22Rv1 (cell line): ENCODE measurements around the gene QKI.

ENCODE experiments used
- CTCF ChIP-seq: fragments of 450-650 bp; IDR thresholded peaks from 2 replicates; pipeline ENCODE4 v1.5.1; 2017; ENCODE audit warnings: mild to moderate bottlenecking
- ZFX ChIP-seq: fragments of 450-650 bp; IDR thresholded peaks from 2 replicates; pipeline ENCODE4 v1.6.1; 2017; ENCODE audit warnings: antibody characterized with exemption, borderline replicate concordance

DNA sequence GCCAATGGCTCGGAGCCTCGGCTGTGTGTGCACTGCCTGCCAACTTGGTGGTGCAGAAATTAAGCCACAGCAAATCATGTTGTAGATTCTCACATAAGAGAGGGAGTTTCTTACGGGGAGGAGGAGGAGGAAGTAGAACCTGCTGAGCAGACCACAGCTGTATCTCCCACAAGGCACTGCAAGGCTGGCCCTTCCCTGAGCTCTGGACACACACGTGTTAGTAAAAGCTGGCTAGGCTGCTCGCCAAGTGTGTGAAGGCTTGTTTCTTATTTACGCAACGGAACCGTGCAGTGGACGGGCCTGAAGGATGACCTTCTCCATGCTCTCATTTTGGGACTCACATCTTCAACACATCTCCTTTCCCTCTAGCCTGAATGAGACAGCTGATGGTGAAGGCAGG lies 15.7 kb upstream of the QKI start:
- TF ChIP-seq CTCF (no peak), ZFX (no peak)
